OCI-LY1 (cell line): ENCODE measurements around the gene ANKS3.

Experiments used
- CTCF ChIP-seq: fragments of 200-600 bp; sonication (generic), shearing (Covaris generic); IDR thresholded peaks from 2 replicates; pipeline ENCODE4 v1.5.1; 2017; ENCODE audit warnings: mild to moderate bottlenecking, antibody characterized with exemption, low read length, moderate library complexity, mixed read lengths
- EZH2 ChIP-seq: fragments of 200-600 bp; sonication (generic), shearing (Covaris generic); IDR thresholded peaks from 2 replicates; pipeline ENCODE4 v1.8.0; 2017; ENCODE audit warnings: borderline replicate concordance, mixed run types, mild to moderate bottlenecking, antibody characterized with exemption, low read length, moderate library complexity, mixed read lengths

- no peak for TF ChIP-seq CTCF
- TF ChIP-seq EZH2 = no peak
Measured at GRCh38 chr16:4648917-4649316, 85.2 kb downstream of the ANKS3 start.
